ENCODE measurements around the gene CHDH.

The CHDH gene

DNA sequence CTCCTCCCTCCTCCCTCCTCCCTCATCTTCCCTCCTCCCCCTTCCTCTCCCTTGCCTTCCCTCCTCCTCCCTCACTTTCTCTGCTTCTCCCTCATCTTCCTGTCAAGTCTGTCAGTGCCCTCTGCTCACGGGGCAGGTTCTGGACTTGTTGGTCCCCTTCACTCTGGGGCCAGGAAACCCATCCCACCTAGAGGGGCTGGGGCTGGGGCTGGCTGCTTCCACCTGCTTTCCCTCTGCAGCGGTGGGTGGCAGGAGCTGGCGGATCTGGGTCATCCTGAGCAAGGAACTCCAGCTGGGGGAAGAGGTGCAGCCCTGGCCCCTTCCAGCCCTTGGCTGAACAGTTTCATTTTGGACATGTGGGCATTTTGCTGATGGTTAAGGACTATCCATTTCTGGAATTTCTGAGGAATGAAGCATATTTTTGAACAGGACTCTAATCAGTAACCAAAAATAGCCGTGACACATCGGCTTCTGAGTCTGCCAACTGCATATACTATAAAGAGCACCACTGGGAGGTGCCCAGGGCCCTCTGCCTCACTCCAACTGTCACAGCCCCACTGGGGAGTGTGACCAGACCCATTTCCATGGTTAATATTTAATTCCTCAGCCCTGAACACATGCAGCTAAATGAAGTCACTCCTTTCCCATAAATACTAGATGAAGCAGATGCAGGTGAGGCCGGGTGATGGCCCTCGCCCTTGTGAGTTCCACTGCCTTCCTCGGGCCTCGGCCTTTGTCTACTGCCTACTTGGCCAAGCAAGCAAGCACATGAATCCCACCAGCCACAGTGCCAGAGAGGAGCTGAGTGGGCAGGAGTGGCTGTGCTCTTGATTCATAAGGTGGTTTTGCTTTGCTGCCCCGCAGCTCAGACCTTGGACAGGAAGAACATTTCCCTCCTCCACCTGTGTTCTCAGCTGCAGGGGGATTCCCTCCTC is 39.8 kb downstream of the CHDH start:
- no peak for DNase-seq

DNA sequence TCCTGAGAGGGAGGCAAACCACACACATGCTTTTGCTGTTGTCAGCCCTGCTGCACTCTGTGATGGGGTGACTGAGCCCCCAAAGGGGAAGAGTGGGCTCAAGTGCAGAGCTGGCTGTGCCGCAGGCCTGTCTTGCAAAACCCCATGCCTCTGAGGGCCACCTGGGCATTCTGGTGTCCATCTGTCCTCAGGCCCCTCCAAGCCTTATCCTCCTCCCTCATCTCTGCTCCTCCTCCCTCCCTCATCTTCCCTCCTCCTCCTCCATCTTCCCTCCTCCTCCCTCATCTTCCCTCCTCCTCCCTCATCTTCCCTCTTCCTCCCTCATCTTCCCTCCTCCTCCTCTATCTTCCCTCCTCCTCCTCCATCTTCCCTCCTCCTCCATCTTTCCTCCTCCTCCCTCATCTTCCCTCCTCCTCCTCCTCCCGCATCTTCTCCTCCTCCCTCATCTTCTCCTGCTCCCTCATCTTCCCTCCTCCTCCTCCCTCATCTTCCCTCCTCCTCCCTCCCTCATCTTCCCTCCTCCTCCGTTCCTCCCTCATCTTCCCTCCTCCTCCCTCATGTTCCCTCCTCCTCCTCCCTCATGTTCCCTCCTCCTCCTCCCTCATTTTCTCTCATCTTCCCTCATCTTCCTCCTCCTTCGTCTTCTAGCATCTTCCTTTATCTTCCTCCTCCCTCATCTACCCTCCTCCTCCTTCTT is 40.6 kb downstream of the CHDH start:
- no peak for DNase-seq

DNA sequence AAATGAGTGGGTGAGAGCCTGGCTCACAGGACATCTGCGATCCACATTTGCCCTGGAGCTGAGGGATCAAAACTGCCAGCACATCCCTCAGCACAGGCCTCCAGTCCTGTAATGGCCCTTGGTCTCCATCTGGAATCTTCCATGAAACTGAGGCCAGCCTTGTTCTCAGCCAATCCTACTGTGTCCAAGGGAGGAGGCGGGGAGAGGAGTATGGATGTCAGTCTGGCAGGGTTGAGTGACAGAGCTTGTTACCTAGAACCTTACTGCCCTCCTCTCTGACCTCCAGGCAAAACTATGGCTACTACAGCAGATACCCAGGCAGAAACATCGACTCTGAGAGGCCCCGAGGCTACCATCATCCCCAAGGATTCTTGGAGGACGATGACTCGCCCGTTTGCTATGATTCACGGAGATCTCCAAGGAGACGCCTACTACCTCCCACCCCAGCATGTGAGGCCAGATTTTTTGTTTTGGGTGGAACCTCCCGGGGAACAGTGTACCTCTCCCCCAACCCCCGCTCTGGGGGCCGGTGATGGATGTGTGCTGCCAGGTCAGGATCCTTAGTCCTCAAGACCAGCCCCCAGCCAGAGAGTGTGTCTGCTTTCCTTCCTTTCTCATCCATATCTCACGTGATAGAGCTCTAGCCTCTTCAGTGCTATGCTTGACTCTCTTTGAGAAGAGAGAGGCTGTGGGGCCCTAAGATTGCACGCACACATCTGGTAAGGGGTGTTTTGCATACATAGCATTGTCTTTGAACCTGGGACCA is 41.3 kb downstream of the CHDH start:
- no peak for DNase-seq

DNA sequence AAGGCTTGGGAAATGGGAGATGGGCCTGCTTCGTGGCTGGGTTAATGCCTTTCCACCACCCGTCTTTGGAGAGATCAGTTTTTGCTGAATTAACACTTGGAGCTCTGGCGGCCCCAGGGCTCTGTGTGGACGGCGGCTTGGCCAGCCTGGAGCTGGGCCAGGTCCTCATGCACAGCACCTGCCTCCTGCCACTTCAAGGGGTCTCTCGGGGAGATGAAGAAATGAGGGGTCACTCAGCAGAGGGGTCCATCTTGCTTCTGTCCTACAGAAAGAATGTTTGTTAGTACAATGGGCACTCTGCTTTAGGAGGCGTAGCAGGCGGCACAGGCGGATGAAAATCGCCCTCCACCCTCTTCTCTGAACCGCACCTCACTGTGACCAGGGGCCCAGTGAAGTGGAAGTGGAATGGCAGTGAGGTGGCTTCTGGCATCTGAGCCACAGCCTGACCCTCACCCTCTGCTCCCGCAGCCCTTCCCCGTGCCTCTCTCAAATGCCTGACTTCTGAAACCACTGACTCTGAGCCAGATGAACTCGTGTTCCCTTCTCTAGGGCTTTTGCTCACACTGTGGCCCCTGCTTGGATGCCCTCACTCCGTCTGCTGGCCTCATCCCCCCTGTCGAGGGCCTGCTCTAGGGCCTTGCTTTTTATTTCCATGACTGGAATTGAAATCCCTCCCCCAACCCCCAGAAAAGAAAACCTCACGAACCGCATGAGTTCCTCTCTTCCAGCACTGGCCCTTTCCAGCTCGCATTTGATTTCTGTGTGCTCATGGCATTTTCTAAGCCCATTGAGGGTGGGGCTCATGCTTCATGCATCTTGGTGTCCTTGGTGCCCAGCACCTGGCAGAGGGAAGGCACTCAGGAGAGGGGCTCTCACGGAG is 42.2 kb downstream of the CHDH start:
- DNase-seq: no peak

DNA sequence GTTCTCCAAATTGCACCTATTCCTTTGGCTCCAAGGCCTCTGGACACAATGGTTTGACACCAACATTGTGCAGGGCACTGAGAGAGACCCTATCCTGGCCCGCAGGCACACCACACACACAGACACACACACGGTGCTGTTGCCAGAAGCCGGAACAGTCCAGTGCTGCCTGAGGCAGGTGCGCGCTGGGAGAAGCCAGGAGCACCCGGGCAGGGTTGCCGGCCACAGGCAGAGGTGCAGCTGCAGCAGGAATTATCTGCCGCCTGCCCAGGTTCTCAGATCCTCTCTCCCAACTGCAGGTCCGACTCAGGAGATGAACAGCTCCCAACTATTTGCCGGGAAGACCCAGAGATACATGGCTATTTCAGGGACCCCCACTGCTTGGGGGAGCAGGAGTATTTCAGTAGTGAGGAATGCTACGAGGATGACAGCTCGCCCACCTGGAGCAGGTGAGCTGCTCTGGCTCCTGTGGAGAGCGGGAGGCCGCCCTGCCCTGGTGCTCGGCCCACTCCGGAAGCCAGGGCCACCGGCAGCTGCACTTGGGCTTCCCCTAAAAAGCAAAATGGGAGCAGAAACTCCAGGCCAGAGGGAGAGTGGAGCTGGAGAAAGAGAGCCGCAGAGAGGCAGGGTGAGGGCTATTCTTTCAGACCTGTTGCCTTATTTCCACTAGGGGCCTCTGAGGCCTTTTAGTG is 42.9 kb downstream of the CHDH start:
- DNase-seq: no peak

DNA sequence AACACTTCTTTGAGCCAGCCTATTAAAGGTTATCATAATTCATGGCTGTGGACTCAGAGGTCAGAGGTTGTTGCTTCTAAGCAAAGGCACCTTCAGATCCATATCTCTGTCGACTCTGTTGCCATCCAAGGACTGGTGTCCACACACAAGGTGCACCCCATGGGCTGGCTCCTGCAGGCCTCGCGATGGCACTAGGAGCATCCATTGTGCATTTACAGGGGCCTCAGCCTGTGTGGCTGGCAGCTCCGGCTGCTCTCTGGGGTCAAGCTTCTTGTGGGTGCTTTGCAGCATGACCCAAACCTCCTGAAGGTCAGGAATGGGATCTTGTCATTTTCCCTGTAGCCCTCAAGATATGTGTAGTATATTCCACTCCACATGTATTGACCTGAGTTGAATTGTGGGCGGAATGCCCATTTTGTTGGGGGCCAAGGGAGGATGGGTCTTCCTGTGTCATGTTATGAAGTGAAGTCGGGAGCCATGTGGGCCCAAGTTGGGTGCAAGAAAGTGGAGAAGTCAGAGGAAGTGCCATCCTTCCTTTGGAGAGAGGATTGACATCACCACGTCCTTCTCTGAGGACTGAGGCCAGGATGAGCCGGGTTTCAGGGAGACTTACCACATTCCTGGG is 43.9 kb downstream of the CHDH start:
- no peak for DNase-seq

DNA sequence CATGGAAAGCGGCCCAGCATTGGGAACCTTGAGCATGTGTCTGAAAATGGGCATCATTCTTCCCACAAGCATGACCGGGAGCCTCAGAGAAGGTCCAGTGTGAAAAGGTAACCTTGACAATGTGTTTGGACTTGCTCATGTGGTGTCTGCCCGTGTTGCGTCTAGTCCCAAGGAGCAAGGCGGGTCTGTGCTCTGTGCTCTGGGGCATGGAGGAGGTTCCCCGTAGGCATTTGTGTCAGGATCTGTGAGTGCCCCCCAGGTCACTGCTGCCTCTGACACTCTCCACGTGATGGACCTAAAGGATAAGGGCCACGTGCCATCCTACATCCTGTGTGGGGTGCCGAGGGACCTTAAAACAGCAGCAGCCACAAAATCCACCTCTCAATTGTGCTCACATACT is 44.9 kb downstream of the CHDH start:
- no peak for DNase-seq

DNA sequence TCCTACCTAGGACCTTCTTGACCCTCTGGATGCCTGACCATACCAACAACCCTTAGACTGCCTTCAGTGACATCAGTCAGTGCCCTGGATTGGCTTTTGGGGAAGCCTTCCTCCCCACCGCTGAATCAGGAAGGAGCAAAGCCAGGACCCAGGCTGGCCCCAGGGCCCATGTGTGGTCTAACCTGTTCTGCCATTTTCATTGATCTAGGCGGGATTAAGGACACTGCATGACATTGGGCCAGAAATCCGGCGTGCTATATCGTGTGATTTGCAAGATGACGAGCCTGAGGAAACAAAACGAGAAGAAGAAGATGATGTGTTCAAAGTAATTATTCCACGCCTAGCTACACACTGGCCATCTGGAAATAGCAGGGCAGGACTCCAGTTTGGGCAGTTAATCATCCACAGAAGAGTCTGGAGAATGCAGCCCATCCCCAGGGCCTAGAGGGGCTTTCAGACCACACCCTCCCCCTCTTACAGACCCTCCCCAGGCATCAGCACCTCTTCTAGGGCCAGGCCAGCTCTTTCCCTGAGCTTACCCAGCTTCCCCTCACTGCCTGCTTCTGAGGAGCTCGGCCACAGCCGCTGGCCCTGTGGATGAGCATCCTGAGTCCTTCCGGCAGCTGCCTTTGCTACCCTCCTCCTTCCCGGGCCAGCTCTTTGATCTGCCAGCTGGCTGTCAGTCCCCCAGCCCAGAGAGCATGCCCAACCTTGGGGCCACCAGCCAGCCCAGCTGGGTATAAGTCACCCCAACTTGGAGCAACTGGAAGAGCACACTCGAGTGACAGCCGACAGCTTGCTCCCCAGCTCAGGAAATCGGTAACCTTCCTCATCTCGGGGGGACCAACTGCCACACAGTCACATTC is 45.9 kb downstream of the CHDH start:
- no peak for DNase-seq

DNA sequence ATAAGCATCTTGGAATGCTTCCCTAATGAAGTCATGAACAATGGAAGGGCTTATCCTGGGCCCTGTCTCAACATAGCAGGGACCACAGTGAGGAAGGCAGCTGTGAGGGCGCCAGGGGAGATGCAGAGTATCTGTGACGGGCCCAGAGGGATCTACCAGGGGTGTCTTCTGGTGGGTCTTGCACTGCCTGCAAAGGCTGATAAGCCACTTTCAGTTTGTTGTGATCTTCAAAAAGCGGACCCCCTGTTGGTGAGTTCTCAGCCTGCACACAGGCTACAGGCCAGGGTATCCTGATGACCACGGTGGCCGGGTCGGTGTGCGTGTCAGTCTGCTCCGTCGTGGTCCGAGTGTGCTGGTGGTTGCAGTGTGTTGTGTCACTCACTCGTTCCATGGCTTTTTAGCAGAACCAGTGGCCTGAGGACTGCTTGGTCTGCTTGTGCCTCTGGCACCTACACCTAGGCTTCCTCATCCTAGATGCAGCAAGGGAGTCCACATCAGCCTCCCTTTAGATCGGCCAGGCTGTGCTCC is 46.8 kb downstream of the CHDH start:
- no peak for DNase-seq

DNA sequence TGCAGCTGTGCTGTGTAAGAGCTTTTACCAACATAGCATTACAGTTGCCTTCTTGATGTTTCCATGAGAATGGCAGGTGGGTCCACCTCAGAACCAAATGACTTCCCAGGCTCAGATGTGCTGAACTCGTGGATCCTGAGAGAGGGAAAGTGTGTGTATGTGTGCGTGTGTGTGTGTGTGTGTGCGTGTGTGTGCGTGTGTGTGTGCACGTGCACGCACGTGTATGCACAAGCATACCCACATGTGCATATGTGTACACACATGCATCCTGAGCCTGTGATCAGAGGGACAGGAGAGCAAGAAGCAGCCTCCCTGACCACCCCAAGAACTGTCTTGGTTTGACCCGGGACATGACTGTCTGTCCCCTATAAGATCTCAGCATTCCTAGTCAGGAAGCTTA is 48.1 kb downstream of the CHDH start:
- no peak for DNase-seq

DNA sequence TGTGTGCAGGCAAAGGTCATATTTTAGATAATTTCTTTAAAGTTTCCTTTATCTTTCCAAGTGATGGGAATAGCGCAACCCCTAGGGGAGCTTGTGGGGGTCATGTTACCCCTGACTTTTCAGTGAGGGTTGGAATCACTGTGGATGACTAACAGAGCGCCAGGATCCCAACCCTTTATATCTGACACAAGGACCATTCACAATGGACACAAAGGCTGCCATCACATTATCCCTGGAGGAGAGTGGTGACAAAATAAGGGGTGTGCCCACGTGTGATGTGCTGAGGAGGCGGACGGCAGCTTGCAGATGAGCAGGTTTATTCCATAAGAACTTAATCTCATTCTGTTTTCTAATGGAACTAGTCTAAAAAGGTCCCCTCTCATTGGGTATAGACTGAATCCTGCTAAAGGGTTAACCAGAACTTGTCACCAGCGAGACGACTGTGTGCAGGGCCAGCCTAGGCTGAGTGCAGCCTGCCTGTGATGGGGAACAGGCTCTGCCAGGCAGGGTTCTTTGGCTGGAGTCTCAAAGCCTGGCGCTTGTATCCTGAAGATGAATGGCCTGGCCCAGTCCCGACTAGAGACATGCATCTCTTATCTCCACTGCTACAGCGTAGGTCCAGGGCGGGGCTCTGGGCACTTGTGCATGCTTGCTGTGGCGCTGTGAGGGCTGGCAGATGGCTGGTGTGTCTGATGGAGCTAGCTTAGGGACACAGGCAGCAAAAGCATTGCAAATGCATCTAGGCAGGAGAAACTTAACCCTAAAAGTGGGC is 50.2 kb downstream of the CHDH start:
- peak; percentile 94 for DNase-seq

DNA sequence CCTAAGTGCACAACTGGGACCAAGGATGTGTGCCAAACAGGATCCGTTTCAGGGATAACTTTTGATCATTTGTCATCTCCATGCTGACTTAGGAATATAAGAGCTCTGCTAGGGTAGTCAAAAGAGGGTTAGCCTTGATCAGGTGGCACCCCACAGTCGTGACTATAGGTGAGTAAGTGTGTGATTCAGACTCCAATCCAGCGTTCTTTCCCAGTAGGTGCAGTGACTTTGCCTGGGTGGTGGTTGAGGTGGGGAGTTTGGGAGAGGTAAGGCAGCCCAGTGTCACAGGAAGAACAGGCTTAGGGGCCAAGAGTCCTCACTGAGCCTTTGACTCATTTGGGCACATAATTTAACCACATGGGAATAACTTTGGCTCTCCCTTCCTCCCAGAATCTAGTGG is 51.0 kb downstream of the CHDH start:
- no peak for DNase-seq

DNA sequence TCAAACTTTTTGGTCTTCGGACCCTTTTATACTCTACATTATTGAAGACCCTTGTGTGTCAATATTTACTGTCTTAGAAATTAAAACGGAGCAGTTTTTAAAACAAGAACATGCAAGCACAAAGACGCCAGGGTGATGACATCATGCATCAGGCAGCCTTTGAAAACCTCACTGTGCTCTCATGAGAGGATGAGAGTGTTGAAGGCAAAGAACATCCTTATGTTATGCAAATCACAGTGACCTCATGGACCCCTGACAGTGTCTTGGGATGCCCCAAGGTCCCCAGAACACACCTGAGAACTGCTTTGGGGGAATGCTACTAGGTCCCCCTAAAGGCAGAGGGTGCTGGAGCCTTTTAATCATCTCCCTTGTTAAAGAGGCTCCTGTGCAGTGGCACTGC is 51.6 kb downstream of the CHDH start:
- no peak for DNase-seq

DNA sequence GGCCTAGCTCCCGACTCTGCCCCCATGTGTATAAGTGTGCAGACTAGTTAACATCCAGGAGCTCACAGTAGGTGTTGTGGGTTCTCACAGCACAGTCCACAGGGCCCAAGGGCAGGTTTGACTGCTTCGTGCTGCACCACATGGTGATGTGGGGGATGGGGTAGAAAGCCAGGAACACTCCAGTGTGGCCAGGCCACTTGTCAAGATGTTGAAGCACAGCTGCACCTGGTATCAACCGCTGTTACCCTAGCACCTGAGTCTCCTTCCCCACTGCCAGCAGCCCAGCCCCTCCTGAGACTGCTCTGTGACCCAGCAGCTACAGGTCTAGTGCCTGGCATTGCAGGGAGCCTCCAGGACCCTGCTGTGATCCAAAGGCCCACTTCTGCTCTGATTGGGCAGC is 53.4 kb downstream of the CHDH start:
- DNase-seq: no peak

DNA sequence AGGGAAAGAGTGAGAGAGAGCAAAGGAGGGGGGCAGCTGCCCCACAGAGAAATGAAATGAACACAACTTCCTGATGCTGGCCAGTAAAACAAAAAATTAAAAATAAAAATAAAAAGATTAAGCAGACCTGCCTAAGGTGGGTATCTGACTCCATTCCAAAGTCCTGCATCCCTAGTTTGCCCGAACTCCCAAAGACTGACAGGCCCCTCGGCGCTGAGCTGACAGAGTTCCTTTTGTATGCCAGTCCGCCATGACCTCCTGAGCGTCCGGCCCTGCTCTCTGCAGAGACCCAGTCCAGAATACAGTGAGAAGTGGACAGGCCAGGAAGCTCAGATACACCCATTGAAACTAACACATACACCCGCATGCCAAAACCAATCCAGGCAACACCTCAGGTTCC is 54.9 kb downstream of the CHDH start:
- no peak for DNase-seq

DNA sequence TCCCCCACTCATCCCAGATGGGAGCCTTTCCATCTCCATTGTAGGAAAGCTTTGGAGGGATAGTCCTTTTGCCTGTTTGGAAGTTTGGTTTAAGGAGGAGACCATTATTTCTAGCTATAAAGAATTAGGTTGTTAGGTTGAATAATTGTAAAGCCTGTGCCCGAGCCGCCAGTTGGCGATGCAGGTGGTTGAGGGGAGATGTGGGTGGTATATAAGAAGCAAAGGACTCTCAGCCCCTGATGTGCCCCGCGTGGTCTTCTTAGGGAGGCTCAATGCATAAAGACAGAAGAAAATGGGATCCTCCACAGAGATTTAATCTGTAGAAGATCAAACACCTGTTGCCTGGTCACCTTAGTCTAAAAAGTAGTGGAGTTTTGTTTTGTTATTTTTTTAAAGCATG is 55.7 kb downstream of the CHDH start:
- DNase-seq: no peak

DNA sequence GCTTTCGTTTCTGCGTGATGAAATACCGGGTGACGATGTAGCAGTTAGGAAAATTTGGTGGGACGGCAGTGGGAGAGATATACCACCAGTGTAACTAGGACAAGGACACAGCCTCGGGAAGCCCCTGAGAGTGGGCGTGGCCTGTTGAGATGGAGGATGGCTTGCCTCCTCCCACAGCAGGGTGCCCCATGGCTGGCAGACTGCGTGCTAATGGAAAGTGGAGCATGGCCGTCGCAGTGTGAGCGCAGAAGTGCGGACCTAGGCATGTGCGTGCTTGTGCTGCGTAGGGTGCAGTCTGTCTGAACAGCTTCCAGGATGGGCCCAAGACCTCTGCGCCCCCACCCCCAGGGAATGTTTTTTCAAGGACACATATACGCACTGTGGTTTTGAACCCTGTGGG is 56.8 kb downstream of the CHDH start:
- no peak for DNase-seq

DNA sequence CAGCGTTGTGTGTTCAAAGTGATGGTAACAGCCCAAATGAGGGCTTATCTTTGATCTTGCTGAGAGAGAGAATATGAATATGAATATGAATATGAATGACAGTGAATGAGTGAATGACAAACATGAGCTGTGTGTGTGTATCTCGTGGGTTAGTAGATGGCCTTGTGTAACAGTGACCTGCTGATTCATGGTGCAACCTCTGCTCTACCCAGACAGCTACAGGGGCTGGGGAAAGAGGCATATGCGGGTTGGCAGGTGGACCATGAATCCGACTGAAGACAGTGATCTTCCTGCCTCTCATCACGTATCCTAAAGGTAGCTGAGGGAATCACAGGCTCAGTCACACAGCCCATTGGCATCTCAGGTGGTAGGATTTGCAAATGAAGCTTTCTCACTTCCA is 58.2 kb downstream of the CHDH start:
- DNase-seq: no peak

DNA sequence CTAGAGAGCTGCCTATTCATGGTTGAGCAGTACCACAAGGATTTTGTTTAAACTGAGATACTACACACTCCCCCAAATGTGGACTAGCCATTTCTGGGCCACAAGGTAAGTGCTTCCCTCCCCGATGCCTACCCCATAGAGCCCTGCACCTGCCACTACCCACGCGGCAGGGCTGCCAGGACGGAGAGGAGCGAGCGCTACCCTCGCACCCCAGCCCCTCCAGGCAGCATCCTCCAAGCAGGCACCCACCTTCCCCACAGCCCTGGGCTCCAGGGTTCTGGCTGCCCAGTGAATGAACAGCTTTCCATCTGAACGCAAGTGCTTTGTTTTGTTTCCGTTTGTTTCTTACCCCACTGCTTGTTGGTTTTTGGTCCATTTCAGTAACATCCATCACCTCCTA is 59.2 kb downstream of the CHDH start:
- DNase-seq: no peak

Measured in NCI-H82 (cell line).